ENCODE measurements around the gene CRYGD.
"Not testable (repeated sequence)": the region's sequence is repeated elsewhere in the genome, so short reads cannot be mapped to it uniquely, and the experiment has no call there.

CRYGD gene

GRCh38 chr2:208142925-208143799 lies 18.8 kb upstream of the CRYGD start:
- H3K9me3 ChIP-seq (ENCODE audit: control insufficient read depth, low read depth, low read length) = no peaks in the 10 kb centered on the region
- no peak overlapping the region for H3K4me3 ChIP-seq (ENCODE audit: low read length)
- H3K27me3 ChIP-seq (ENCODE audit: control insufficient read depth, insufficient read depth, low read length) = no peaks in the 10 kb centered on the region
- peak overlapping the region; percentile 36 for H3K27ac ChIP-seq (ENCODE audit: low read length)
- H3K9ac ChIP-seq (ENCODE audit: low read length) = no peak overlapping the region
- H3K36me3 ChIP-seq (ENCODE audit: control insufficient read depth, low read depth, low read length) = no peaks in the 10 kb centered on the region
- H3K4me1 ChIP-seq (ENCODE audit: control insufficient read depth, low read depth, low read length) = peaks cover 13% of the 10 kb centered on the region

GRCh38 chr2:208142240-208142924 lies 18.1 kb upstream of the CRYGD start:
- Histone ChIP-seq H3K9ac (ENCODE audit: low read length) (no peak overlapping the region), H3K4me1 (ENCODE audit: control insufficient read depth, low read depth, low read length) (peaks cover 9% of the 10 kb centered on the region), H3K36me3 (ENCODE audit: control insufficient read depth, low read depth, low read length) (no peaks in the 10 kb centered on the region), H3K9me3 (ENCODE audit: control insufficient read depth, low read depth, low read length) (no peaks in the 10 kb centered on the region), H3K27me3 (ENCODE audit: control insufficient read depth, insufficient read depth, low read length) (no peaks in the 10 kb centered on the region), H3K27ac (ENCODE audit: low read length) (peak overlapping the region; percentile 36), H3K4me3 (ENCODE audit: low read length) (no peak overlapping the region)

- H3K36me3 ChIP-seq (ENCODE audit: control insufficient read depth, low read depth, low read length) = no peaks in the 10 kb centered on the region
- no peak overlapping the region for H3K27ac ChIP-seq (ENCODE audit: low read length)
- H3K27me3 ChIP-seq (ENCODE audit: control insufficient read depth, insufficient read depth, low read length) = no peaks in the 10 kb centered on the region
- no peaks in the 10 kb centered on the region for H3K9me3 ChIP-seq (ENCODE audit: control insufficient read depth, low read depth, low read length)
- H3K4me1 ChIP-seq (ENCODE audit: control insufficient read depth, low read depth, low read length) = peaks cover 9% of the 10 kb centered on the region
- H3K4me3 ChIP-seq (ENCODE audit: low read length) = no peak overlapping the region
- H3K9ac ChIP-seq (ENCODE audit: low read length) = no peak overlapping the region
These were observed 15.1 kb upstream of the CRYGD start for GRCh38 chr2:208139447-208139846.

GRCh38 chr2:208138334-208138733 lies 14.0 kb upstream of the CRYGD start:
- H3K27ac ChIP-seq (ENCODE audit: low read length); H3K4me1 ChIP-seq (ENCODE audit: control insufficient read depth, low read depth, low read length); H3K36me3 ChIP-seq (ENCODE audit: control insufficient read depth, low read depth, low read length); H3K9me3 ChIP-seq (ENCODE audit: control insufficient read depth, low read depth, low read length); H3K4me3 ChIP-seq (ENCODE audit: low read length); H3K9ac ChIP-seq (ENCODE audit: low read length); H3K27me3 ChIP-seq (ENCODE audit: control insufficient read depth, insufficient read depth, low read length): not testable (repeated sequence)

- Histone ChIP-seq H3K9ac (ENCODE audit: low read length) (no peak overlapping the region), H3K27ac (ENCODE audit: low read length) (no peak overlapping the region), H3K4me1 (ENCODE audit: control insufficient read depth, low read depth, low read length) (no peaks in the 10 kb centered on the region), H3K9me3 (ENCODE audit: control insufficient read depth, low read depth, low read length) (no peaks in the 10 kb centered on the region), H3K36me3 (ENCODE audit: control insufficient read depth, low read depth, low read length) (no peaks in the 10 kb centered on the region), H3K27me3 (ENCODE audit: control insufficient read depth, insufficient read depth, low read length) (no peaks in the 10 kb centered on the region), H3K4me3 (ENCODE audit: low read length) (no peak overlapping the region)
These were observed 12.4 kb upstream of the CRYGD start for GRCh38 chr2:208136716-208137094.

- no peak overlapping the region for H3K9ac ChIP-seq (ENCODE audit: low read length)
- H3K9me3 ChIP-seq (ENCODE audit: control insufficient read depth, low read depth, low read length) = no peaks in the 10 kb centered on the region
- no peaks in the 10 kb centered on the region for H3K27me3 ChIP-seq (ENCODE audit: control insufficient read depth, insufficient read depth, low read length)
- H3K27ac ChIP-seq (ENCODE audit: low read length) = no peak overlapping the region
- H3K4me3 ChIP-seq (ENCODE audit: low read length) = no peak overlapping the region
- no peaks in the 10 kb centered on the region for H3K36me3 ChIP-seq (ENCODE audit: control insufficient read depth, low read depth, low read length)
- no peaks in the 10 kb centered on the region for H3K4me1 ChIP-seq (ENCODE audit: control insufficient read depth, low read depth, low read length)
These were observed 11.7 kb upstream of the CRYGD start for GRCh38 chr2:208135794-208136715.

- H3K4me1 ChIP-seq (ENCODE audit: control insufficient read depth, low read depth, low read length) = no peaks in the 10 kb centered on the region
- no peaks in the 10 kb centered on the region for H3K9me3 ChIP-seq (ENCODE audit: control insufficient read depth, low read depth, low read length)
- no peak overlapping the region for H3K27ac ChIP-seq (ENCODE audit: low read length)
- H3K9ac ChIP-seq (ENCODE audit: low read length) = no peak overlapping the region
- no peaks in the 10 kb centered on the region for H3K27me3 ChIP-seq (ENCODE audit: control insufficient read depth, insufficient read depth, low read length)
- H3K36me3 ChIP-seq (ENCODE audit: control insufficient read depth, low read depth, low read length) = no peaks in the 10 kb centered on the region
- H3K4me3 ChIP-seq (ENCODE audit: low read length) = no peak overlapping the region
These were observed 10.7 kb upstream of the CRYGD start for GRCh38 chr2:208134928-208135586.

GRCh38 chr2:208130712-208131110 lies 6.4 kb upstream of the CRYGD start:
- H3K4me1 ChIP-seq (ENCODE audit: control insufficient read depth, low read depth, low read length) = no peaks in the 10 kb centered on the region
- H3K9ac ChIP-seq (ENCODE audit: low read length) = no peak overlapping the region
- no peak overlapping the region for H3K4me3 ChIP-seq (ENCODE audit: low read length)
- no peaks in the 10 kb centered on the region for H3K9me3 ChIP-seq (ENCODE audit: control insufficient read depth, low read depth, low read length)
- no peaks in the 10 kb centered on the region for H3K36me3 ChIP-seq (ENCODE audit: control insufficient read depth, low read depth, low read length)
- no peaks in the 10 kb centered on the region for H3K27me3 ChIP-seq (ENCODE audit: control insufficient read depth, insufficient read depth, low read length)
- H3K27ac ChIP-seq (ENCODE audit: low read length) = no peak overlapping the region

- H3K27ac ChIP-seq (ENCODE audit: low read length) = no peak within 1 kb of the TSS
- no peak within 1 kb of the TSS for H3K4me3 ChIP-seq (ENCODE audit: low read length)
- H3K36me3 ChIP-seq (ENCODE audit: control insufficient read depth, low read depth, low read length) = no peaks in the 10 kb centered on the region
- H3K4me1 ChIP-seq (ENCODE audit: control insufficient read depth, low read depth, low read length) = no peaks in the 10 kb centered on the region
- H3K9me3 ChIP-seq (ENCODE audit: control insufficient read depth, low read depth, low read length) = no peaks in the 10 kb centered on the region
- no peaks in the 10 kb centered on the region for H3K27me3 ChIP-seq (ENCODE audit: control insufficient read depth, insufficient read depth, low read length)
- H3K9ac ChIP-seq (ENCODE audit: low read length) = no peak within 1 kb of the TSS
These were observed 5.7 kb upstream of the CRYGD start, which contains the start of gene CRYGC for GRCh38 chr2:208129744-208130711. CRYGC (minus strand) TSS chr2:208129828; CDS start chr2:208129792, 36 bp downstream.

- no peak overlapping the region for H3K27ac ChIP-seq (ENCODE audit: low read length)
These were observed 3.8 kb upstream of the CRYGD start for GRCh38 chr2:208128136-208128535.

More at GRCh38 chr2:208128136-208128535, 3.8 kb upstream of the CRYGD start:
- no peaks in the 10 kb centered on the region for H3K9me3 ChIP-seq (ENCODE audit: control insufficient read depth, low read depth, low read length)
- no peaks in the 10 kb centered on the region for H3K36me3 ChIP-seq (ENCODE audit: control insufficient read depth, low read depth, low read length)
- H3K4me1 ChIP-seq (ENCODE audit: control insufficient read depth, low read depth, low read length) = no peaks in the 10 kb centered on the region
- H3K27me3 ChIP-seq (ENCODE audit: control insufficient read depth, insufficient read depth, low read length) = no peaks in the 10 kb centered on the region
- H3K4me3 ChIP-seq (ENCODE audit: low read length) = no peak overlapping the region
- no peak overlapping the region for H3K9ac ChIP-seq (ENCODE audit: low read length)
